ENCODE measurements around the gene MORF4L1.
"Not testable (repeated sequence)": the region's sequence is repeated elsewhere in the genome, so short reads cannot be mapped to it uniquely, and the experiment has no call there.

DNA sequence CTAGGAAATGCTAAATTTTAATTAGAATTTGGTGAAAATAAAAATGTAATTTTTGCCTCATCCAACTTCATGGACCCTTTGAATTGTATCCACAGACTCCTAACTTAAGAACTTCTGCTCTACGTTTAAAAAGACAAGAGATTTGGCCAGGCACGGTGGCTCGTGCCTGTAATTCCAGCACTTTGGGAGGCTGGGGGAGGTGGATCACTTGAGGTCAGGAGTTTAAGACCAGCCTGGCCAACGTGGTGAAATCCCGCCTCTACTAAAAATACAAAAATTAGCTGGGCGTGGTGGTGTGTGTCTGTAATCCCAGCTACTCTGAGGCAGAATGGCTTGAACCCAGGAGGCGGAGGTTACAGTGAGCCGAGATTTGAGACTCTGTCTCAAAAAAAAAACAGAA, 6.7 kb upstream of the MORF4L1 start:
- TF ChIP-seq, protein P1, sequence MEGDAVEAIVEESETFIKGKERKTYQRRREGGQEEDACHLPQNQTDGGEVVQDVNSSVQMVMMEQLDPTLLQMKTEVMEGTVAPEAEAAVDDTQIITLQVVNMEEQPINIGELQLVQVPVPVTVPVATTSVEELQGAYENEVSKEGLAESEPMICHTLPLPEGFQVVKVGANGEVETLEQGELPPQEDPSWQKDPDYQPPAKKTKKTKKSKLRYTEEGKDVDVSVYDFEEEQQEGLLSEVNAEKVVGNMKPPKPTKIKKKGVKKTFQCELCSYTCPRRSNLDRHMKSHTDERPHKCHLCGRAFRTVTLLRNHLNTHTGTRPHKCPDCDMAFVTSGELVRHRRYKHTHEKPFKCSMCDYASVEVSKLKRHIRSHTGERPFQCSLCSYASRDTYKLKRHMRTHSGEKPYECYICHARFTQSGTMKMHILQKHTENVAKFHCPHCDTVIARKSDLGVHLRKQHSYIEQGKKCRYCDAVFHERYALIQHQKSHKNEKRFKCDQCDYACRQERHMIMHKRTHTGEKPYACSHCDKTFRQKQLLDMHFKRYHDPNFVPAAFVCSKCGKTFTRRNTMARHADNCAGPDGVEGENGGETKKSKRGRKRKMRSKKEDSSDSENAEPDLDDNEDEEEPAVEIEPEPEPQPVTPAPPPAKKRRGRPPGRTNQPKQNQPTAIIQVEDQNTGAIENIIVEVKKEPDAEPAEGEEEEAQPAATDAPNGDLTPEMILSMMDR (IDR thresholded peaks at IDR 0.05): not testable (repeated sequence)
- TF ChIP-seq POLR2AphosphoS5, TCF7L2 (IDR thresholded peaks at IDR 0.05; ENCODE audit: low read depth, low read length): not testable (repeated sequence)

Measured in Panc1 (cell line).